Transverse colon (tissue), 4 donors: ENCODE results near the gene PLIN4.

Experiments
- EP300 ChIP-seq: sonication (generic); formaldehyde crosslinking; IDR thresholded peaks from one replicate; pipeline ENCODE4 v1.6.1; 2017; ENCODE audit warnings: antibody characterized with exemption, low read depth
- POLR2A ChIP-seq: fragments of 450-650 bp; IDR thresholded peaks from one replicate; pipeline ENCODE4 v1.6.1; 2016; ENCODE audit warnings: antibody characterized with exemption, mild to moderate bottlenecking, moderate library complexity
- POLR2AphosphoS5 ChIP-seq, 3 donors: sonication (generic); formaldehyde crosslinking; IDR thresholded peaks; one replicate each; pipeline ENCODE4 v1.6.1; 2016; ENCODE audit warnings: antibody characterized with exemption in 3 of 3
- TF ChIP-seq, protein P1 (sequence below), 5 experiments: fragments of 200-600 bp in 3 of 5; fragments of 450-650 bp in 2 of 5; sonication (generic) in 3 of 5; IDR thresholded peaks; 1 replicate in 2 of 5; 2 replicates in 3 of 5; pipeline ENCODE4 v1.5.1; 2016 to 2017; ENCODE audit warnings: antibody characterized with exemption in 5 of 5, inconsistent platforms in 3 of 5, mild to moderate bottlenecking in 2 of 5, moderate library complexity in 1 of 5

DNA sequence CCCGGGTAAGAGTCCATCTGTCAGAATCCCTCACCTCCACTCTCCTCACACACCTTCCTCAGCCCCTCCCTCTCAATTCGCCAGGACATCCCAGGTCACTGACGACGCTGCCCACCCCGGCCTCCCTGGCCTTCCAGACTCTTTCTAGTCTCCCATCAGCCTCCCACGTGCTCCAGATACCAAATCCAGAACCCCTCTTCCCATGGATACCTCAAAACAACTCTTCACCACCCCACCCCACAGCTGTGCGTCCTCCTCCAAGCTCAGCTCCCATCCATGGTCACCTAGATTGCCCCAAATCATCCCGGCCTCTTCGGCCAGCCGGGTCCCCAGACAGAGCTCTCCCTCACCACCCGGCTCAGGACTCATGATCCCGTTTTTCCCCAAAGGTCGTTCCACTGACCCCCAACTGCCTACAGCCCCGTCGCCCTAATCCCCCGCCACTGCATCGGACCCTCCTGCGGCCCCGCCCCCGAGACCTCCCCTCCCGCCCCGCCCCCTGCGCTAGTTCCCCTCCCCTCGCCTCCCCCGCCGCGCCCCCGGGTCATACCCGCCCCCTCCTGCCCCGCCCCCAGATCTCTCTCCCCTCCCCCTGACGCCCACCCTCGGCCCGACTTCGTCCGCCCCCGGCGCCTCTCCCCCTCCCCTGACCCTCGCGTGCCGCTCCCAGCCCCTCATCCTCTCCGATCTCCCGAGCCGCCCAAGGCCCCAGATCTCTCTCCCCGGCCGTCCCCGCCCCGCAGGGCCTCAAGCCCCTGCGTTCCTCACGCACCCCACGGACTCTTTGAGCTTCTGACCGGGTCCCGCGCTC lies 61.2 kb downstream of the PLIN4 start:
- TF ChIP-seq, protein P1, sequence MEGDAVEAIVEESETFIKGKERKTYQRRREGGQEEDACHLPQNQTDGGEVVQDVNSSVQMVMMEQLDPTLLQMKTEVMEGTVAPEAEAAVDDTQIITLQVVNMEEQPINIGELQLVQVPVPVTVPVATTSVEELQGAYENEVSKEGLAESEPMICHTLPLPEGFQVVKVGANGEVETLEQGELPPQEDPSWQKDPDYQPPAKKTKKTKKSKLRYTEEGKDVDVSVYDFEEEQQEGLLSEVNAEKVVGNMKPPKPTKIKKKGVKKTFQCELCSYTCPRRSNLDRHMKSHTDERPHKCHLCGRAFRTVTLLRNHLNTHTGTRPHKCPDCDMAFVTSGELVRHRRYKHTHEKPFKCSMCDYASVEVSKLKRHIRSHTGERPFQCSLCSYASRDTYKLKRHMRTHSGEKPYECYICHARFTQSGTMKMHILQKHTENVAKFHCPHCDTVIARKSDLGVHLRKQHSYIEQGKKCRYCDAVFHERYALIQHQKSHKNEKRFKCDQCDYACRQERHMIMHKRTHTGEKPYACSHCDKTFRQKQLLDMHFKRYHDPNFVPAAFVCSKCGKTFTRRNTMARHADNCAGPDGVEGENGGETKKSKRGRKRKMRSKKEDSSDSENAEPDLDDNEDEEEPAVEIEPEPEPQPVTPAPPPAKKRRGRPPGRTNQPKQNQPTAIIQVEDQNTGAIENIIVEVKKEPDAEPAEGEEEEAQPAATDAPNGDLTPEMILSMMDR (IDR thresholded peaks at IDR 0.05) = no peak
- TF ChIP-seq POLR2A (no peak), POLR2AphosphoS5 (IDR thresholded peaks at IDR 0.05) (no peak), EP300 (no peak)
